GM19467 (cell line): ENCODE data around the gene APLP2.
"Not testable (repeated sequence)": the region's sequence is repeated elsewhere in the genome, so short reads cannot be mapped to it uniquely, and the experiment has no call there.

Experiments used
- ATAC-seq: cut with Tn5 transposase; IDR thresholded peaks from one replicate; pipeline ENCODE4 v1.9.1; 2021; ENCODE audit warnings: mild to moderate bottlenecking, moderate library complexity; ENCODE audit not compliant: unreplicated experiment

Gene APLP2

GRCh38 chr11:130069659-130070108 is at the start of gene APLP2:
Gene APLP2 (plus strand): TSS chr11:130069894. CDS start chr11:130069978, 84 bp downstream.
- ATAC-seq: peak; percentile 97

GRCh38 chr11:130020323-130020722 is 49.4 kb upstream of the APLP2 start:
- ATAC-seq: no peak

- not testable (repeated sequence) for ATAC-seq
Measured at GRCh38 chr11:130021606-130022005, 48.1 kb upstream of the APLP2 start.

- peak; percentile 26 for ATAC-seq
Measured at GRCh38 chr11:130022799-130023198, 46.9 kb upstream of the APLP2 start.

GRCh38 chr11:130023204-130023603 is 46.5 kb upstream of the APLP2 start:
- ATAC-seq: peak; percentile 93

GRCh38 chr11:130024361-130024760 is 45.3 kb upstream of the APLP2 start:
- ATAC-seq: no peak

GRCh38 chr11:130025371-130025770 is 44.3 kb upstream of the APLP2 start:
- ATAC-seq: no peak

GRCh38 chr11:130029137-130029536 is 40.6 kb upstream of the APLP2 start:
- peak; percentile 64 for ATAC-seq

GRCh38 chr11:130031056-130031455 is 38.6 kb upstream of the APLP2 start:
- no peak for ATAC-seq

- no peak for ATAC-seq
Measured at GRCh38 chr11:130031945-130032344, 37.7 kb upstream of the APLP2 start.

GRCh38 chr11:130032931-130033330 is 36.8 kb upstream of the APLP2 start:
- no peak for ATAC-seq

GRCh38 chr11:130034236-130034635 is 35.5 kb upstream of the APLP2 start:
- no peak for ATAC-seq

- ATAC-seq: no peak
Measured at GRCh38 chr11:130037058-130037457, 32.6 kb upstream of the APLP2 start.

- ATAC-seq: no peak
Measured at GRCh38 chr11:130037881-130038585, 31.7 kb upstream of the APLP2 start.

GRCh38 chr11:130040281-130040940 is 29.3 kb upstream of the APLP2 start:
- no peak for ATAC-seq

- no peak for ATAC-seq
Measured at GRCh38 chr11:130042093-130042591, 27.6 kb upstream of the APLP2 start.

GRCh38 chr11:130043575-130043974 is 26.1 kb upstream of the APLP2 start:
- no peak for ATAC-seq

- no peak for ATAC-seq
Measured at GRCh38 chr11:130047141-130047540, 22.6 kb upstream of the APLP2 start.

GRCh38 chr11:130049328-130049771 is 20.3 kb upstream of the APLP2 start:
- ATAC-seq: no peak

- no peak for ATAC-seq
Measured at GRCh38 chr11:130050257-130050656, 19.4 kb upstream of the APLP2 start.

GRCh38 chr11:130051082-130051481 is 18.6 kb upstream of the APLP2 start:
- ATAC-seq: no peak

- ATAC-seq: no peak
Measured at GRCh38 chr11:130052567-130052966, 17.1 kb upstream of the APLP2 start.
